SK-N-SH treated with all-trans-retinoic acid at 6 μM for 48 hours (cell line): ENCODE results near the gene B3GALT6.

Experiments
- ATAC-seq: fragments of 200-7000 bp; cut with Tn5 transposase; 3 replicates; pipeline ENCODE4 v1.9.1; 2020; ENCODE audit warnings: mild to moderate bottlenecking, moderate library complexity
- ARNTL ChIP-seq: fragments of 450-650 bp; formaldehyde crosslinking; IDR thresholded peaks from 2 replicates; pipeline ENCODE4 v1.5.0; 2020; ENCODE audit warnings: low read depth, mild to moderate bottlenecking, moderate library complexity, borderline replicate concordance
- BACH2 ChIP-seq: fragments of 250-450 bp; sonication (Bioruptor Pico); IDR thresholded peaks from 2 replicates; pipeline ENCODE4 v1.9.0; 2021; ENCODE audit warnings: mild to moderate bottlenecking, borderline replicate concordance
- CREB5 ChIP-seq: fragments of 250-450 bp; sonication (Bioruptor Pico); IDR thresholded peaks from 2 replicates; pipeline ENCODE4 v1.5.1; 2020; ENCODE audit warnings: low read depth, mild to moderate bottlenecking, moderate library complexity
- CSDC2 ChIP-seq: fragments of 250-450 bp; sonication (Bioruptor Pico); IDR thresholded peaks from 2 replicates; pipeline ENCODE4 v1.5.0; 2020; ENCODE audit warnings: mild to moderate bottlenecking, moderate library complexity
- CSRNP3 ChIP-seq: fragments of 250-450 bp; sonication (Bioruptor Pico); IDR thresholded peaks from 2 replicates; pipeline ENCODE4 v1.5.1; 2021; ENCODE audit warnings: mild to moderate bottlenecking, moderate library complexity
- ESRRG ChIP-seq: fragments of 250-450 bp; sonication (Bioruptor Pico); IDR thresholded peaks from 2 replicates; pipeline ENCODE4 v1.6.1; 2021; ENCODE audit warnings: mild to moderate bottlenecking
- GLIS3 ChIP-seq: fragments of 250-450 bp; sonication (Bioruptor Pico); IDR thresholded peaks from 2 replicates; pipeline ENCODE4 v1.5.0; 2020; ENCODE audit warnings: mild to moderate bottlenecking, moderate library complexity
- ISL1 ChIP-seq: fragments of 250-450 bp; sonication (Bioruptor Pico); IDR thresholded peaks from 2 replicates; pipeline ENCODE4 v2.1.2; 2022; ENCODE audit warnings: mild to moderate bottlenecking, moderate library complexity
- OSR1 ChIP-seq: fragments of 250-450 bp; sonication (Bioruptor Pico); IDR thresholded peaks from 2 replicates; pipeline ENCODE4 v1.8.0; 2022; ENCODE audit warnings: moderate library complexity, mild to moderate bottlenecking, inconsistent platforms
- PATZ1 ChIP-seq: fragments of 250-450 bp; sonication (Bioruptor Pico); IDR thresholded peaks from 2 replicates; pipeline ENCODE4 v1.8.0; 2020; ENCODE audit warnings: mild to moderate bottlenecking, moderate library complexity, borderline replicate concordance
- POU6F1 ChIP-seq: fragments of 250-450 bp; sonication (Bioruptor Pico); IDR thresholded peaks from 2 replicates; pipeline ENCODE4 v1.8.0; 2021; ENCODE audit warnings: low read depth, mild to moderate bottlenecking, moderate library complexity, borderline replicate concordance
- PPARA ChIP-seq: fragments of 250-450 bp; sonication (Bioruptor Pico); IDR thresholded peaks from 2 replicates; pipeline ENCODE4 v1.5.0; 2020; ENCODE audit warnings: mild to moderate bottlenecking, borderline replicate concordance
- RARB ChIP-seq: fragments of 250-450 bp; sonication (Bioruptor Pico); IDR thresholded peaks from 2 replicates; pipeline ENCODE4 v1.8.0; 2021; ENCODE audit warnings: mild to moderate bottlenecking, moderate library complexity
- SNAI2 ChIP-seq: fragments of 250-450 bp; sonication (Bioruptor Pico); IDR thresholded peaks from 2 replicates; pipeline ENCODE4 v1.5.0; 2020; ENCODE audit warnings: mild to moderate bottlenecking, moderate library complexity
- TCF4 ChIP-seq: fragments of 250-450 bp; sonication (Bioruptor Pico); IDR thresholded peaks from 2 replicates; pipeline ENCODE4 v1.8.0; 2021; ENCODE audit warnings: mild to moderate bottlenecking, moderate library complexity, borderline replicate concordance
- TOX ChIP-seq: fragments of 250-450 bp; sonication (Bioruptor Pico); IDR thresholded peaks from 2 replicates; pipeline ENCODE4 v1.8.0; 2021; ENCODE audit warnings: mild to moderate bottlenecking, moderate library complexity, borderline replicate concordance
- TSHZ2 ChIP-seq: fragments of 250-450 bp; sonication (Bioruptor Pico); IDR thresholded peaks from 2 replicates; pipeline ENCODE4 v1.5.0; 2020; ENCODE audit warnings: mild to moderate bottlenecking, moderate library complexity
- ZC3H10 ChIP-seq: fragments of 250-450 bp; sonication (Bioruptor Pico); IDR thresholded peaks from 2 replicates; pipeline ENCODE4 v1.5.1; 2021; ENCODE audit warnings: mild to moderate bottlenecking, moderate library complexity
- ZNF565 ChIP-seq: fragments of 450-650 bp; formaldehyde crosslinking; conservative IDR thresholded peaks from 2 replicates; pipeline ENCODE4 v1.5.0; 2020; ENCODE audit warnings: low read depth, mild to moderate bottlenecking, moderate library complexity
- ZNF70 ChIP-seq: fragments of 450-650 bp; formaldehyde crosslinking; IDR thresholded peaks from 2 replicates; pipeline ENCODE4 v1.5.0; 2020; ENCODE audit warnings: mild to moderate bottlenecking, moderate library complexity
- ZNF8 ChIP-seq: fragments of 450-650 bp; formaldehyde crosslinking; IDR thresholded peaks from 2 replicates; pipeline ENCODE4 v1.5.0; 2020; ENCODE audit warnings: mild to moderate bottlenecking, moderate library complexity

Gene B3GALT6

GRCh38 chr1:1256956-1257871 lies 25.2 kb downstream of the B3GALT6 start:
- TF ChIP-seq ISL1 (CRISPR knock-in tag) (no peak), SNAI2 (no peak), OSR1 (CRISPR knock-in tag) (no peak), CSDC2 (no peak), BACH2 (no peak), CSRNP3 (CRISPR knock-in tag) (no peak), RARB (CRISPR knock-in tag) (no peak), TCF4 (no peak), ZNF8 (CRISPR knock-in tag) (no peak), ZNF565 (CRISPR knock-in tag) (no peak), POU6F1 (CRISPR knock-in tag) (no peak), ARNTL (CRISPR knock-in tag) (no peak), CREB5 (CRISPR knock-in tag) (no peak), PPARA (no peak), ZNF70 (CRISPR knock-in tag) (no peak), TSHZ2 (no peak)
- no peak for ATAC-seq

GRCh38 chr1:1259119-1259488 lies 27.1 kb downstream of the B3GALT6 start:
- no peak for ATAC-seq
- TF ChIP-seq PPARA (no peak), CSRNP3 (CRISPR knock-in tag) (no peak), ARNTL (CRISPR knock-in tag) (no peak), PATZ1 (no peak), TOX (no peak), CREB5 (CRISPR knock-in tag) (no peak), POU6F1 (CRISPR knock-in tag) (no peak), CSDC2 (no peak), OSR1 (CRISPR knock-in tag) (no peak), ESRRG (CRISPR knock-in tag) (no peak), RARB (CRISPR knock-in tag) (no peak), GLIS3 (CRISPR knock-in tag) (no peak), ZC3H10 (CRISPR knock-in tag) (no peak), SNAI2 (no peak), TCF4 (no peak), ZNF8 (CRISPR knock-in tag) (no peak)
